NCI-H1417 treated with DMSO at 0.1 percent for 48 hours (cell line): ENCODE measurements around the gene C10orf95.
A peak's percentile ranks its signal among the peaks of the same experiment; 100 is the strongest.

ENCODE experiments used
- DNase-seq: peaks from one replicate; lab custom pipeline; 2025; lab: John Stamatoyannopoulos, UW

The C10orf95 gene

GRCh38 chr10:102434394-102435132, 16.8 kb downstream of the C10orf95 start:
- no peak for DNase-seq

GRCh38 chr10:102433619-102434046, 17.7 kb downstream of the C10orf95 start:
- DNase-seq: no peak

DNA sequence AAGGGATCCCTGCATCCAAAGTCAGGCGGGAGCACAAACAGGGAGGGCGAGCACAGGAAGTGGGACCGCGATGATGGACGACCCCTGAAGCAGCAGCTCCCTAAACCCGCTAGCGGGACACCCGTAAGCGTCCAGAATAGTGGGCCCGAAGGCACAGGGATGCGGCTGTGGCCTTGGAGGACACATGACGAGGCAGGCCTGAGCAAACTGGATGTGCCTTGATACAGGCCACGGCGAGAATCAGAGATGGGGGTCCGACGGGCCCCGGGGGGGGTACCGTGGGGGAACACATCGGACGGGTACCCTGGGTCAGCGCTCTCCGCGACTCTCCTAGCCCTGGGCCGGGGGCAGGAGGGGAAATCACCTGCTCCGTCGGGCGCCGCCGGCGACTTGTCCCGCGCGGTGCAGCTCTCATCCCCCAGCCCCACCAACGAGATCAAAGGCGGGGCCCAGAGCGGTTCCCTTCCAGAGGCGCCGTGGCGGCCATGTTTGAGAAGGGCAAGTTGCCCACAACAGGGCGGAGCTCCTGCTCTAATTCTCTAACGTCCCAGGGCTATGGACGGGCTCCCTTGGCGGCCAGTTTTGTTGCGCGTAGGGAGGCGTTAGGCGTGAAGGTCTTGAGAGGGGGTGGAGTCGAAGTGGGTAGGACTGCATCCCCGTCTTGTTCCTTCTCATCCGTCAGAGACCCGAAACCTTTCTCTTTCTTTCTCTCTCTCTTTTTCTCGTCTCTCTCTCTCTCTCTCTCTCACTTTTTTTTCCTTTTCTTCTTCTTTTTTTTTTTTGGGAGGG, 19.0 kb downstream of the C10orf95 start, which contains the start of gene CUEDC2:
CUEDC2 (minus strand) TSS at position 413 of the 789 bp plus-strand sequence. CDS start 7,386 bp downstream, outside the sequence.
- peak; percentile 59 for DNase-seq

GRCh38 chr10:102431452-102432124, 19.8 kb downstream of the C10orf95 start:
- DNase-seq: no peak

GRCh38 chr10:102429468-102429867, 21.9 kb downstream of the C10orf95 start:
- DNase-seq: no peak

GRCh38 chr10:102426803-102427287, 24.5 kb downstream of the C10orf95 start:
- DNase-seq: no peak

GRCh38 chr10:102425444-102425843, 25.9 kb downstream of the C10orf95 start:
- DNase-seq: no peak

GRCh38 chr10:102424916-102425315, 26.4 kb downstream of the C10orf95 start:
- no peak for DNase-seq

DNA sequence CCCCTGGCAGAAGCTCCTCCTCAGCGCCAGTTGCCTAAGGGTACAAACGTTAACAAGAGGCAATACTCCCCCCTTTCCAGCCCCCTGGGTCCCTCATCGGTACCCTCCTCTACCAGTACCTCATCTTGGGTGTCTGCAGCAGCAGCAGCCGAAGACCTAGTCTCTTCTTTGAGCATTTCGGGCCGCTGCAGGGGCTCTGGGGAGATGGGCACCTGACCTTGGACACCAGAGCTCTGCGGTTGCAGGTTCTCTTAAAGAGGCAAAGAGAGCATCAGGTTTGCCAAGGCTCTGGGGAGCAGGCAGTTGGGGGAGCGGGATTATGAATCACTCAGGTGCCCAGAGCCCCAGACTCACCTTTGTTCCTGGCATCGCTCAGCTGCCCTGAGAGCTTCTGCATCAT, 27.2 kb downstream of the C10orf95 start:
- no peak for DNase-seq

- no peak for DNase-seq
These were observed 27.9 kb downstream of the C10orf95 start for GRCh38 chr10:102423372-102423968.

DNA sequence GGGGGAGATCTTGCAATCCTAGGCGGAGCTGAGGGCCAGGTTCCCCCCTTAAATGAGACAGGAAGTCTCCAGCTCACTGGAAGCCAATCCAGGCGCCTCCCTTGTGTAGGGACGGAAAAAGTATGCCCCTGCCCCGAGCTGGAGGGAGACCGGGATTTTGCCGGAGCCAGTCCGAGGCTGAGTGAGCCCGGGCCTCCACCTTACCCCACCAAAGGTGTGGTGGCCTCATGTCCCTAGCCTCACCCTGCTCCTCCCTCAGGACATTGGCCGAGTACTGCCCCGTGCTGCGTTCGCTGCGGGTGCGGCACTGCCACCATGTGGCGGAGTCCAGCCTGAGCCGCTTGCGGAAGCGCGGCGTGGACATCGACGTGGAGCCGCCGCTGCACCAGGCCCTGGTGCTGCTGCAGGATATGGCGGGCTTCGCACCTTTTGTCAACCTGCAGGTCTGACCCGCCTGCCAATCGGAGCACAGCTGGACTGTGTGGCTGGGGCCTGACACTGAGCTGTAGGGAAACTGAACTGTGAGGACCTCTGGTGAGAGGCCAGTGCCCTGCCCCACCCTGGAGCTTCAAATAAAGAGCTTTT, 28.7 kb downstream of the C10orf95 start:
- no peak for DNase-seq

DNA sequence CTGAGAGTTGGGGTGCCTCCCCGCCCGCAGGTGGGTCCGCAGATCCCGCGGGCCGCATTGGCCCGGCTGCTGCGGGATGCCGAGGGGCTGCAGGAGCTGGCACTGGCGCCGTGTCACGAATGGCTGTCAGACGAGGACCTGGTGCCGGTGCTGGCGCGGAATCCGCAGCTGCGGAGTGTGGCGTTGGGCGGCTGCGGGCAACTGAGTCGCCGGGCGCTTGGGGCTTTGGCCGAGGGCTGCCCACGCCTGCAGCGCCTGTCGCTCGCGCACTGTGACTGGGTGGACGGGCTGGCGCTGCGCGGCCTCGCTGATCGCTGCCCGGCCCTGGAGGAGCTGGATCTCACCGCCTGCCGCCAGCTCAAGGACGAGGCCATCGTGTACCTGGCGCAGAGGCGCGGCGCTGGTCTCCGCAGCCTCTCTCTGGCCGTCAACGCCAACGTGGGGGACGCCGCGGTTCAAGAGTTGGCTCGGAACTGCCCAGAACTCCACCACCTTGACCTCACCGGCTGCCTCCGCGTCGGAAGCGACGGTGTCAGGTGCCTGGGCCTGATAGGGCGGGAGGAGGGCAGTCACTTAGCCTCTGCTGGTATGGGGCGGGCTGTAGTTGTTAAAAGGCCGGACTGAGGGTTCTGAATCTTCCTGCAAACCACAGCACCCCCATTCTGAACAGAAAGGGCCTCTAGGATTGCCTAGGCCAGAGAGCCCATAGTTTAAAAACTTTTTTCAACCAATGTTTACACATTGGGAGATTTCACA, 29.4 kb downstream of the C10orf95 start:
- no peak for DNase-seq

GRCh38 chr10:102421507-102421756, 29.9 kb downstream of the C10orf95 start:
- DNase-seq: no peak

- peak; percentile 73 for DNase-seq
These were observed 30.4 kb downstream of the C10orf95 start, which contains the start of gene FBXL15 for GRCh38 chr10:102420714-102421506. Gene FBXL15, plus strand, starts transcription at chr10:102420836. Its CDS starts 294 bp downstream, at chr10:102421130.

DNA sequence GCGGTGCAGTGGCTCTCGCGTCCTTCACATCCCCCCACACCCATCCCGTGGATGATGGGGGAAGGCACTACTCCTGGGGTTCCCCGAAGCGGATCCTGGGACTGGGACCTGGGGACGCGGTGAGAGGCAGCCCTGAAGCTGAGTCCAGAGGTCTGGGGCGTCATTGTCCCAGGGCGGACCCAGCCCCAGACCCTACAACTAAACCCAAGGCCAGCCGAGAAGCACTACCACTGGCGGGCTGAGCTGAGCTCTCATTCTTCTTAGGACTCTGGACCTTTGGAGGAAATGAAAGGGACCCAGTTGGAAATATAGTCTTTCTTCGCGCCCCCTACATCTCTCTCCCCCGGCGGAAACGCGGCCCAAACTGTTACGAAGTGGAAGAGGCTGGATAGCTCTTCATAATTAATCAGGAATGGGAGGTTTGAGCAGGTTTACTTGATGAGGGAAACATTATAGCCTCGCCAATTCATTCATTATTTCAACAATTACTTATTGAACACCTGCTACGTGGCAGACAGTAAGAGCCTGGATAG, 31.1 kb downstream of the C10orf95 start:
- no peak for DNase-seq

- no peak for DNase-seq
These were observed 31.8 kb downstream of the C10orf95 start for GRCh38 chr10:102419269-102420180.

- no peak for DNase-seq
These were observed 32.6 kb downstream of the C10orf95 start, which contains the start of gene PSD for GRCh38 chr10:102418622-102419268. Gene PSD, minus strand, starts transcription at chr10:102418785. Its CDS starts 1,747 bp downstream, at chr10:102417038.

GRCh38 chr10:102416695-102417094, 34.6 kb downstream of the C10orf95 start:
- no peak for DNase-seq
